Activated naive CD4-positive, alpha-beta T cell treated with anti-CD3 and anti-CD28 coated beads, Interleukin-2, amount 50 U/mL, for 72 hours (primary cell): ENCODE results near the gene ADRA2C. TPM values are rescaled to one million over a fixed set of nuclear protein-coding genes. Genes with fewer than 3 reads are reported as not detected.

Experiments used
- ATAC-seq, 2 donors: fragments of 150-1000 bp; cut with Tn5 transposase; 2 replicates each; pipeline ENCODE4 v1.10.0; 2021; ENCODE audit warnings: mild to moderate bottlenecking in 2 of 2, moderate library complexity in 2 of 2
- DNase-seq, 2 donors: peaks; one replicate each; pipeline ENCODE4 v3.0.0; 2021 to 2022; ENCODE audit warnings: low spot score in 2 of 2
- H3K27ac Mint-ChIP-seq, 2 donors: one replicate each; pipeline ENCODE4 v1.8.0; 2022; ENCODE audit warnings: mild to moderate bottlenecking in 2 of 2, mixed read lengths in 2 of 2
- H3K36me3 Mint-ChIP-seq, 2 donors: one replicate each; pipeline ENCODE4 v1.8.0; 2022; ENCODE audit warnings: mixed read lengths in 2 of 2
- H3K9me3 Mint-ChIP-seq, 2 donors: one replicate each; pipeline ENCODE4 v1.8.0; 2022; ENCODE audit warnings: mixed read lengths in 2 of 2
- total RNA-seq, 2 donors: library from RNA; stranded (reverse); gene quantifications; one replicate each; pipeline ENCODE4 v1.2.3, GENCODE V29; 2022

ADRA2C gene
- under 1 TPM in 1 of 2 donors, not detected in 1; 0.35 TPM for total RNA-seq

DNA sequence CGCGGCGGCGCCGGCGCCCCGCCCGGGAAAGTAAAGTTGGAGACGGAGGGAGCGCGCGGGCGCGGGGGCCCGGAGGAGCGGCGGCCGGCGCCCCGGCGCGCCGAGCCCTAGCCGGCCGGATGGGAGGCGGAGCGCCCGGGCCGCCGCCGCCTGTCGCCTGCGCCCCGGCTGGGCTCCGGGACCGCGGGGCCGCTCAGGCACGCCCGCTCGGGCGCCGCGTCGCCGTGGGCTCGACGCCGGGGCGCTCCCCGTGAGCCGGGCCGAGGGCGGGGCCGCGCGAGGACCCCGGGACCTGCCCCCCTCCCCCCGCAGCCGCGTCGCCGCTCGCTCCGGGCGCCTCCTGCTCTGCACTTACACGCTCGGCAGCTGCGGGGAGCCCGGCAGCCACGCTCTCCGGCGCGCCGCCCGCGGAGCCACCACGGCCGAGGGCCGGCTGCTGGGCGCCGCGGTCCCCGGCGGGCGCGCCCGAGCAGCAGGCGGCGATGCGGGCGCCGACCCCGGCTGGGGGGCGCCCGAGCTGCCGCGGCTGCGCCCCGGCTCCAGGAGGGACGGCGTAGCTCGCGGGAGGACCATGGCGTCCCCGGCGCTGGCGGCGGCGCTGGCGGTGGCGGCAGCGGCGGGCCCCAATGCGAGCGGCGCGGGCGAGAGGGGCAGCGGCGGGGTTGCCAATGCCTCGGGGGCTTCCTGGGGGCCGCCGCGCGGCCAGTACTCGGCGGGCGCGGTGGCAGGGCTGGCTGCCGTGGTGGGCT lies at the start of gene ADRA2C:
Gene ADRA2C (plus strand): TSS at position 350 of the 749 bp plus-strand sequence. CDS start 222 bp downstream, at position 572.
- Mint-ChIP-seq H3K36me3 (peaks cover 0 to 4% of the 10 kb centered on the region in 2 donors), H3K9me3 (no peaks in the 10 kb centered on the region), H3K27ac (no peak within 1 kb of the TSS)
- peak in 1 of 2 donors; percentile 17 for DNase-seq
- ATAC-seq: peak in 1 of 2 donors; percentile 56

DNA sequence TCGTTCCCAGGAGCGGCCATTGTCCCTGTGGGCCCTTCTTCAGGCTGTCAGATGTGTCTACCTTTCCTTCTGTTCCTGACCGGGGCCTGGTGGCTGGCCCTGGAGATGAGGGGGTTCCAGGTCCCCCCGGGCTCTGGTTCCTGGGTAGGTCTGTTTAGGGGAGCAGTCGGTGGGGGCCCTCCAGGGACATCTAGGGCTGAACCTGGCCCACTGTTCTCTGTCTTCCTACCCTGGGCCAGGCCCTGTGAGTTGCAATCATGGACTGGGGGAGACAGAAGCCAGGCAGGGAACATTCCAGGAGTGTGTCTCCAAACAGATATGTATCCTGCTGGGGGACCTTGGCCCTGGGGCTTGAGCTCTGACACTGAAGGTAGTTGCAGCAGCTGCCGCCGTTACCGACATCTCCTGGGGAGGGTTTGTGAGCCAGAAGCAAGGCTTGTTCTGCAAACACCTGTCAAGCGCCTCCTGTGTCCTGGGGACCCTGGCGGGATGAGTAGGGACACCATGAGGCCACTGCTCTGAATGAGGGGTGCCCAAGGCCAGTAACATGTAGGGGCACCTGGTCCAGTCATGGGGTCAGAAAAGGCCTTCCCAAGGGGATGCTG lies 49.5 kb upstream of the ADRA2C start:
- peaks cover 5 to 9% of the 10 kb centered on the region in 2 donors for H3K9me3 Mint-ChIP-seq
- no peak overlapping the region for H3K27ac Mint-ChIP-seq
- ATAC-seq (no peak), DNase-seq (no peak)
- peaks cover 0 to 6% of the 10 kb centered on the region in 2 donors for H3K36me3 Mint-ChIP-seq

DNA sequence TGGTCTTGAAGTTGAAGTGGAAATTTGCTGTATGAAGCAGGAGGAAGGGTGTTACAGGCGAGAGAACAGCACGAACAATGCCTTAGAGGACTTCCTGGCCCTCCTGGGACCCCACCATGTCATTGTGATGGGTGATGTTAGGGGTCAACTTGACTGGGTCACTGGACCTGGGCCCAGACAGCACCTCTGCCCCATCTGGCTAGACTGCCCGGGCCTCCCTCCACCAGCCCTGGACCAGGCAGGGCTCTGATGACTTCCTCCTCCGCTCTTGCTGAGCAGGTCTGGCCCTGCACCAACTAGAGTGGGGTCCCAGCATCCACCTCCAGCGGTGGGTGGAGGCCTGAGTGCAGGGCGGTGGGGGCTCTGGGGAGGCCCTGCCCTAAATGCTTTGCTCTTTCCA lies 48.9 kb upstream of the ADRA2C start:
- no peak for ATAC-seq
- Mint-ChIP-seq H3K36me3 (peaks cover 0 to 6% of the 10 kb centered on the region in 2 donors), H3K9me3 (peaks cover 5 to 9% of the 10 kb centered on the region in 2 donors), H3K27ac (no peak overlapping the region)
- no peak for DNase-seq

DNA sequence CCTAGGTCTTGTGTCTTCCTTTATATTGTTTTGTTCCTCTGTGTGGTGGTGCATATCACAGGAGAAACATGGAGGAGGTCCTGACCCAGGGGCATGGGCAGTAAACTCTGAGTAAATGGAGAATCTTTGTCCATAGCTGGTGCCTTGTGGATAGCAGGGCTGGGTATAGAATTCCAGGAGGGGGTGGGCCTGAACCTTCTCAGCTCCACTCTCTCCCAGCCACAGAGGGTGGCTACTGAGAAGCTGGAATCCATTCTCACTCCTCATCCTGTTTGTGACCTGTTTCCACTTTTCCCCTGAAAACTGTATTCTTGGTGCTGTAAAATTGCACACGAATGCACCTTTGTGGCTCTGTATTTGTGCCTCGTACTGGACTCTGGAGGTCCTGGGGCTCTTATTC lies 47.7 kb upstream of the ADRA2C start:
- H3K36me3 Mint-ChIP-seq: peaks cover 0 to 6% of the 10 kb centered on the region in 2 donors
- no peak overlapping the region for H3K27ac Mint-ChIP-seq
- no peak for DNase-seq
- ATAC-seq: no peak
- peaks cover 5 to 9% of the 10 kb centered on the region in 2 donors for H3K9me3 Mint-ChIP-seq

DNA sequence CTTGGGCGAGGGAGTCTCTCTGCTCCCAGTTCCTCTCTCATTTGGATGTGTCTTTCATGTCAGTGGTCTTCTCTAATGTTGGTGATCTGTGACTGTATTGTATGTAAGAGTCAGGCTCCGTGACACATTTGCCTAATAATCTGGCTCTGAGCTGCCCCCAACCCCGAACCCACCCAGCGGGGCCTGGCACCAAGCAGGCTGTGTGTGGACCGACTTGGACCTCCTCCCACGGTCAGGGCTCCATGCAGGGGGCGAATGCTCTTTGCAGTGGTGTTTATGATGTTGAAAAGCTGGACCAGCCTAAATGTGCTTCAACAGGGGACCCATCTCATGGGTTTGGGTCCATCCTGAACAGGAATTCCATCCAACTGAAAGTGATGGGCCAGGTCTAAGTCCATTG lies 47.0 kb upstream of the ADRA2C start:
- peaks cover 5 to 9% of the 10 kb centered on the region in 2 donors for H3K9me3 Mint-ChIP-seq
- ATAC-seq (no peak), DNase-seq (no peak)
- H3K36me3 Mint-ChIP-seq: peaks cover 0 to 6% of the 10 kb centered on the region in 2 donors
- no peak overlapping the region for H3K27ac Mint-ChIP-seq

DNA sequence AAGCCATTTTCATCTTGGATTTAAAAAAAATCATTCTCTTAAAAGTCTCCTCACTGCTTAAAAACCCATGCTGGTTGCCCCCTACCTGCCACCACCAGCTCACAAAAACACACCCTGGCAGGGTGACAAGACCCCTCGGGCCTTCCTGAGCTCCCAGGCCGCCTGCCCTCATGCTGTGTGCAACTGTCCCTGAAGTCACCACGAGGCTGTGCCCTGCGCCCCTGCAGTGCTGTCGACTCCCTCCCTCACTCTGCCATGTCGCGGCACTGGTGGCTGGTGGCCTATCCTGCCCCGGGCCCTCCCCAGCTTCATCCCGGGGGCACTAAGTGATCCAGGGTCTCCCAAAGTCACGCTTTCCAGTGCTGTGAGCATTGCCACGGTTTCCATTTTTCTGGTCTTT lies 46.3 kb upstream of the ADRA2C start:
- DNase-seq (no peak), ATAC-seq (no peak)
- H3K27ac Mint-ChIP-seq: no peak overlapping the region
- peaks cover 0 to 6% of the 10 kb centered on the region in 2 donors for H3K36me3 Mint-ChIP-seq
- peaks cover 5 to 9% of the 10 kb centered on the region in 2 donors for H3K9me3 Mint-ChIP-seq

DNA sequence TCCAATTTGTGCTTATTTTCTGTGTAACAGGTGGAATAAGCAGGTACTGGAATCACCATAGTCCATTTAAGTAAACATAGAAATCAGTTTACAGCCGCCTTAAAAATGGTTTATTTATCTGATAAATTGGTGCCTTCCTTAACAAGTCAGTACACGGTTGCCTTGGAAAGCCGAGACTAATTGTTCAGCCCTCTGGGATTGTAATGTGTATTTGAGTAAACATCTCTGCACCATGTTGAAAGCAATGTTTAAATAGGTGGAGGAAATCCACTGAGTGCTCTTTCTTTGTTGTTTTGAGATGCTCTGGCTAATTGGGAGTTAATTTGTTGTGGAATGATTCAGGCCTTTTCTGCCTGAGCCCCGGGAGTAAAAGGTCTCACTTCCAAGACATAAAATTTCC lies 45.7 kb upstream of the ADRA2C start:
- peaks cover 0 to 6% of the 10 kb centered on the region in 2 donors for H3K36me3 Mint-ChIP-seq
- no peak overlapping the region for H3K27ac Mint-ChIP-seq
- DNase-seq (no peak), ATAC-seq (no peak)
- peaks cover 5 to 9% of the 10 kb centered on the region in 2 donors for H3K9me3 Mint-ChIP-seq

DNA sequence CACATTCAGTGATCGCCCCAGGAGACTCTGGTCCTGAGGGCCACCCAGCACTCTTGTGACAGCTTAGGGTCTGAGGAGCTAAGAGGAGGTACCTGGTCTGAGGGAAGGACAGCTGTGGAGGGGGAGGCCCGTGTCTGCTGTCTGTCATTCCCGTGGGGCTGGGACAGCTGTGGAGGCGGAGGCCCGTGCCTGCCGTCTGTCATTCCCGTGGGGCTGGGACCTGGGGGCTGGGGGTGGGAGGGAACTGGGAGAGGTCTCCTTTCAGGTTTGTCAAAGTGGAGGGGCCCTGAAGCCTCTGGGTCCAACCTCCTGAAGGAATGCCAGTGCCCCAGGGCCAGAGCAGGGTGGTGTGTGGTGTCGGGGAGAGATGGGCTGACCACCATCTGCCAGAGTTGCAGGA lies 45.0 kb upstream of the ADRA2C start:
- no peak overlapping the region for H3K27ac Mint-ChIP-seq
- peaks cover 0 to 6% of the 10 kb centered on the region in 2 donors for H3K36me3 Mint-ChIP-seq
- DNase-seq: no peak
- no peak for ATAC-seq
- H3K9me3 Mint-ChIP-seq: peaks cover 5 to 9% of the 10 kb centered on the region in 2 donors

DNA sequence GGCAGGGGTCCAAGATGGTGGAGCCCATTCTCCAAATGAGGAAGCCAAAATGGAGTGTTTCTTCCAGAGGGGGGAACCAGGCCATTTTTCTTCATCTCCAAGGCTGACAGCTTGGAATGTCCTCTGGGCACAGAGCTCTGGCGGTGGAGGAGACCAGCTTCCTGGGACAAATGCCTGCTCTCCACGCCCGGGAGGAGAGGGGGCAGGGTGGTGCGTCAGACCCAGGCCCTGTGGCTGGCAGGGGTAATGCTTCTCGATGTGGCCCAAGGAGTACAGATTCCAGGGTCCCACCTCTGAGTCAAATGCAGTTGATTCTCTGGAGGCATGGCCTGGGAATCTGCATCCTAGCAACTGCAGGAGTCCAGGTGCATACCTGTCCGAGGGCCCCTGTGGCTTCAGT lies 44.6 kb upstream of the ADRA2C start:
- no peak for DNase-seq
- H3K27ac Mint-ChIP-seq: no peak overlapping the region
- ATAC-seq: no peak
- H3K9me3 Mint-ChIP-seq: peaks cover 5 to 9% of the 10 kb centered on the region in 2 donors
- peaks cover 0 to 6% of the 10 kb centered on the region in 2 donors for H3K36me3 Mint-ChIP-seq

DNA sequence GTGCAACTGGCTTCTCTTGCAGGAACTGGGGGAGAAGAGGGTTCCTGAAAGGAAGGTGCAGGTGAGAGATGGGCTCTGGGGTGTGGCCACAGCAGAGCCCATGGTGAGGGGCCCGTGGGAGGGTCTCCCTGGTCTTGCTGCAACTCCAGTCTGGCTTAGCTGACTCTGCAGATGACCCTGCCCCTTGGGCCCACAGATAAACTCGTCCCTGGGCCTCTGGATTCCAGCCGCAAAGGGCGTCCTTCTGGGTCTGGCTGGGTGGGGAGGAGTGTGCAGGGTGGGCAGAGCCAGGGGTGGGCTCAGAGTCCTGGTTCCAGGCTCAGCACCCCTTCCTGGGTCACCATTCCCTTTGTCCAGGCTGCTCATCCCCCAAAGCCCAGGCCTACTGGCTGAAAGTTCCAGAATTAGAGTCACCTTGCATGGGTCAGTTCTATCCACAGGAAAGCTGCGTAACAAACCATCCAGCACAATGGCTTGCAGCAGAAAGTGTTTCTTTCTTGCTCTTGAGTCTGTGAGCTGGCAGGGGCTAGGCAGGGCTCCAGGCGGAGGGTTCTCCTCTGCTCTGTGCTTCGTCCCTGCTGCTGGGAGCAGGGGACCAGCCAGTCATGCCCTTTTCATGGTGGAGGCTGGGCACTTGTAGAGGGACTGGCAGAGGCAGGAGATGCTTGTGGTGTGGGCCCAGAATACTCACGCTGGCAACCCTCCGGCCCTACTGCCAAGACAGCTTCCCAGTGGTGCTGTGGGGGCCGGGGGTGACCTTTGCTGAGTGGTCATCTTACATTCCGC lies 43.5 kb upstream of the ADRA2C start:
- Mint-ChIP-seq H3K27ac (no peak overlapping the region), H3K9me3 (peaks cover 5 to 9% of the 10 kb centered on the region in 2 donors), H3K36me3 (peaks cover 0 to 6% of the 10 kb centered on the region in 2 donors)
- no peak for DNase-seq
- ATAC-seq: no peak

DNA sequence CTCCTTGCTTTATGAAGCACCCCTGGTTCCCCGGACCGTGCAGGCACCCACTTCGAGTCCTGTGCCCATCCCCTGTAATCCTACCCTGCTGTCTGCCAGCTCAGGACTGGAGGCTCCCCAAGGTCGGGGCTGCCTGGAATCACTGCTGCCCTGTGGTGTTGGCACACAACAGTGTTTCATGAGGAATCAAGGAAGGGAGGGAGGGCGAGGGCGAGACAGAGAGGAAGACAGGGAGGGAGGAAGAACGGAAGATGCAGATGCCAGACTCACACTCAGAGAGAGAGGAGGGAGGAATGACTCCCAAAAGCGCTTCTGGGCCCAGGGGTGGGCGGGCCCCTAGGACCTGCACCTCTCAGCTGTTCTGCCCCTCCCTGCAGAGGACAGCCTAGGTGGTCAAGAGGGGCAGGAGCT lies 42.9 kb upstream of the ADRA2C start:
- Mint-ChIP-seq H3K36me3 (peaks cover 0 to 6% of the 10 kb centered on the region in 2 donors), H3K27ac (no peak overlapping the region), H3K9me3 (peaks cover 5 to 6% of the 10 kb centered on the region in 2 donors)
- DNase-seq (no peak), ATAC-seq (no peak)

DNA sequence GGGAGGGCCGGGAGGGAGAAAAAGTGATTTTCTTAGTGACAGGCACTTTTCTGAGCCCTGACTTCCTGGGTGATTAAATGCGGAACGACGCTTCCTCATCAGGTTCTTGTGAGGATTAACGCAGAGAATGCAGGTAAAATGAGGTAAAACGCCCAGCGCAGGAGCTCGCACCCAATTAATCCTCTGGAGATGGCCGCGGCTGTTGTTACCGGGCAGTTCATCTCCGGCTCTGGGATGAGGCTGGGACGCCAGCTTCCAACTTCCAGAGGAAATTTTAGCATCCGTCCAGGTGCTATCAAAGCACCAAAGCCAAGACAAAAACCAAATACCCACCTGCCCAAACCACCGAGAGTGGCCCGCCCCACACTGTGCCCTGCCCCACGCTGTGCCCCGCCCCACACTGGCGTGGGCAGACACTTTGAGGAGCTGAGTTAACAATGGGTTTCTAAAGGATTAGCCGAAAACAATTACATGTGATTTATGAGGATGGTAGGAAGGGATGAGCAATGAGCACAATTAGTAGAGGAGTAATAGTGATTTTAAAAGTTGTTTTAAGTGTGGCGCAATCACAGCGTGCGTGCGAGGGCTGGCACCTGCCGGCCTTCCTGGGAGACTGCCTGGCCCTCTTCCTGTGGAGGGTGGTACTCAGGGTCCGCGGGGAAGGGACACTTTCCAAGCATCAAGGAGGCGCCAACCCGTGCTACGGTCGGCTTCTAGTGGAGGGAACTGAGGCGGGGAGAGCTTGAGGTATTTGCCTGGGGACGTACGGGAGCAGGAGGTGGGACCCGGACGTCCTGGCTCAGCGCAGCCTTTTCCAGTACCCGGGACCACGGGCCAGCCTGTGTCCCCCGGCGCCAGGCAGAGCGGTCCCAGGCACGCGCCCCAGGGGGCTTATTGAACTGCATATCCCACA lies 41.6 kb upstream of the ADRA2C start:
- DNase-seq (no peak), ATAC-seq (no peak)
- no peaks in the 10 kb centered on the region for H3K9me3 Mint-ChIP-seq
- no peak overlapping the region for H3K27ac Mint-ChIP-seq
- no peaks in the 10 kb centered on the region for H3K36me3 Mint-ChIP-seq

DNA sequence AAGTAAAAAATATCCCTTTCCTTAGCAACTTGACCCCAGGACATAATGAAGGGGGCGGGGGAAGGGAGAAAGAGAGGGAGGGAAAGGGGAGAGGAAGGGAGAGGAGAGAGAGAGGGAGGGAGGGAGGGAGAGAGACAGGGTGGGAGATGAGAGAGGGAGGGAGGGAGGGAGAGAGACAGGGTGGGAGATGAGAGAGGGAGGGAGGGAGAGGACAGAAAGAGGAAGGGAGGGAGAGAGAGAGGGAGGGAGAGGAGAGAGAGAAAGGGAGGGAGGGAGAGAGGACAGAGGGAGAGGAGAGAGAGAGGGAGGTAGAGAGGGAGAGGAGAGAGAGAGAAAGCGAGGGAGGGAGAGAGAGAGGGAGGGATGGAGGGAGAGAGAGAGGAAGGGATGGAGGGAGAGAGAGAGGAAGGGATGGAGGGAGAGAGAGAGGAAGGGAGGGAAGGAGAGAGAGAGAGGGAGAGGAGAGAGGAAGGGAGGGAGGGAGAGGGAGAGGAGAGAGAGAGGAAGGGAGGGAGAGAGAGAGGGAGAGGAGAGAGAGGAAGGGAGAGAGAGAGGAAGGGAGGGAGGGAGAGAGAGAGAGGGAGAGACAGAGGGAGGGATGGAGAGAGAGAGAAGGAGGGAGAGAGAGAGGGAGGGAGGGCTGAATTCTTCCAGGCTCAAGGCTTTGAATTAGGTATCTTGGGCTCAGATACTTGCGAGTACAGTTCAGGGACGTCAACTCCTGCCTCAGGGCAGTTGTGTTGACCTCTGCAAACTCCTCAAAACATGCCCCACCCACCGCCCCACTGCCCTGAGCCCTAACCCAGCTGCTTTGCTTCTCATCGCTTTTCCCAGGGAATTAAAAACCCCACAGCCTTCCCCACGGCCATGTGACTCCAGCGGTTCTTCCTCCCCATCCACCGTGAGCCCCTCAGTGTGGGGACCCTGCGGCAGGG lies 40.0 kb upstream of the ADRA2C start:
- ATAC-seq: no peak
- H3K36me3 Mint-ChIP-seq: no peaks in the 10 kb centered on the region
- no peaks in the 10 kb centered on the region for H3K9me3 Mint-ChIP-seq
- DNase-seq: no peak
- H3K27ac Mint-ChIP-seq: no peak overlapping the region

DNA sequence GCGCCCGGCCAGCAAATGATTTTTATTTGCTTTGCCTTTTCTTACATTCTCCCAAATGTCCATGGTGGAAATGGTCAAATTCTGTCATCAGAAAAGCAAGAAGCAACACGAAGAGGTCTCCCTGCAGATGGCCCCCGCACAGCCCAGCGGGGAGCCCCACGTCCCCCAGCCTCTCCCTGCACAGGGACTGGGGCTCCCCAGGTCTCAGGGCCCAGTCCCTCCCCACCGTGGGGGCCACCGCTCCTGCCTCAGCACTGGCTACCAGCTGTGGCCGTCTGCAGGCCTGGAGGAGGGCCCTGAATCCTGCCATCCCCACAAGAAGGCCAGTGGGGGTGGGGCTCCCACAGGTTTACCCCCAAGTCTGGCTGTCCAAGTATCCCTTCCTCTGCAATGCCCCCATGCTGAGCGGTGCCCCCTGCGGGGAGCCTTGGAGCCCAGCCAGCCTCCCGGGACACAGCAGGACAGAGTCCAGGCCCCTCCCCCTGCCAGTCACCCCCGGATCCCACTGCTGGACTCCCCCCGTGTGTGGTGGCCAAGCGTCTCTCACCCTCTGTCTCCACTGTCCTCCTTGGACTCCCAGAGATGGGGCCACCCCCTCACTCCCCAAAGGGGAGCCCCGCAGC lies 38.2 kb upstream of the ADRA2C start:
- ATAC-seq (no peak), DNase-seq (no peak)
- no peaks in the 10 kb centered on the region for H3K9me3 Mint-ChIP-seq
- H3K36me3 Mint-ChIP-seq: no peaks in the 10 kb centered on the region
- H3K27ac Mint-ChIP-seq: no peak overlapping the region
